SJSA1 (cell line): Measurements from ENCODE around the gene NMT1. TPM values are rescaled to one million over a fixed set of nuclear protein-coding genes. Genes with fewer than 3 reads are reported as not detected.
A peak's percentile ranks its signal among the peaks of the same experiment; 100 is the strongest.

Source experiments
- DNase-seq, 2 experiments: peaks; one replicate each; pipeline ENCODE4 v3.0.0-alpha.2; 2015 to 2020; ENCODE audit warnings: low spot score in 2 of 2, low read depth in 1 of 2
- H3K27ac ChIP-seq: fragments of 250-450 bp; sonication (Bioruptor Pico); 2 replicates; pipeline ENCODE4 v1.5.1; 2020; ENCODE audit warnings: mild to moderate bottlenecking, moderate library complexity
- H3K27me3 ChIP-seq: fragments of 250-450 bp; sonication (Bioruptor Pico); replicated peaks from 2 replicates; pipeline ENCODE4 v1.5.1; 2020; ENCODE audit warnings: mild to moderate bottlenecking, moderate library complexity
- H3K36me3 ChIP-seq: fragments of 250-450 bp; sonication (Bioruptor Pico); 2 replicates; pipeline ENCODE4 v1.5.1; 2020; ENCODE audit warnings: mild to moderate bottlenecking
- H3K4me1 ChIP-seq: fragments of 250-450 bp; sonication (Bioruptor Pico); replicated peaks from 2 replicates; pipeline ENCODE4 v1.6.1; 2021; ENCODE audit warnings: mild to moderate bottlenecking
- H3K4me3 ChIP-seq: fragments of 250-450 bp; sonication (Bioruptor Pico); 2 replicates; pipeline ENCODE4 v1.5.1; 2020; ENCODE audit warnings: mild to moderate bottlenecking
- H3K9me3 ChIP-seq: fragments of 250-450 bp; sonication (Bioruptor Pico); replicated peaks from 2 replicates; pipeline ENCODE4 v1.5.1; 2020; ENCODE audit warnings: mild to moderate bottlenecking
- total RNA-seq: library from RNA; depleted of rRNA; stranded (reverse); fragments of >200 nt; shearing (Covaris generic); gene quantifications from 2 replicates; pipeline ENCODE4 v1.2.3, GENCODE V29; 2014; rRNA removed

NMT1 gene
- total RNA-seq, 1 experiment from 2014 or later = 144 TPM

- DNase-seq = peak; percentile 92 to 94
- Histone ChIP-seq H3K27me3 (no peaks in the 10 kb centered on the region), H3K27ac (peak overlapping the region; percentile 41), H3K36me3 (peaks cover 17% of the 10 kb centered on the region), H3K4me3 (peak overlapping the region; percentile 47), H3K9me3 (no peaks in the 10 kb centered on the region), H3K4me1 (peaks cover 22% of the 10 kb centered on the region)
Measured at GRCh38 chr17:45149037-45149668, 88.0 kb downstream of the NMT1 start.

- Histone ChIP-seq H3K9me3 (no peaks in the 10 kb centered on the region), H3K27ac (peak overlapping the region; percentile 41), H3K4me3 (peak overlapping the region; percentile 47), H3K4me1 (peaks cover 22% of the 10 kb centered on the region), H3K36me3 (peaks cover 17% of the 10 kb centered on the region), H3K27me3 (no peaks in the 10 kb centered on the region)
- DNase-seq = peak; percentile 63 to 71
Measured at GRCh38 chr17:45149669-45150664, 88.8 kb downstream of the NMT1 start.

- peak in 1 of 2 experiments; percentile 51 for DNase-seq
- Histone ChIP-seq H3K4me3 (peak overlapping the region; percentile 47), H3K27ac (no peak overlapping the region), H3K9me3 (no peaks in the 10 kb centered on the region), H3K27me3 (no peaks in the 10 kb centered on the region), H3K36me3 (peaks cover 17% of the 10 kb centered on the region), H3K4me1 (peaks cover 22% of the 10 kb centered on the region)
Measured at GRCh38 chr17:45150911-45151809, 90.0 kb downstream of the NMT1 start.

GRCh38 chr17:45155029-45155428, 93.9 kb downstream of the NMT1 start:
- H3K27me3 ChIP-seq = no peaks in the 10 kb centered on the region
- peaks cover 33% of the 10 kb centered on the region for H3K4me1 ChIP-seq
- no peak overlapping the region for H3K27ac ChIP-seq
- H3K4me3 ChIP-seq = no peak overlapping the region
- no peaks in the 10 kb centered on the region for H3K9me3 ChIP-seq
- peaks cover 19% of the 10 kb centered on the region for H3K36me3 ChIP-seq
- DNase-seq = no peak

GRCh38 chr17:45155483-45155882, 94.4 kb downstream of the NMT1 start:
- peaks cover 34% of the 10 kb centered on the region for H3K4me1 ChIP-seq
- no peak overlapping the region for H3K27ac ChIP-seq
- H3K36me3 ChIP-seq = peaks cover 16% of the 10 kb centered on the region
- no peaks in the 10 kb centered on the region for H3K9me3 ChIP-seq
- DNase-seq = peak in 1 of 2 experiments; percentile 1
- H3K27me3 ChIP-seq = no peaks in the 10 kb centered on the region
- H3K4me3 ChIP-seq = no peak overlapping the region

- H3K27me3 ChIP-seq = no peaks in the 10 kb centered on the region
- peaks cover 24% of the 10 kb centered on the region for H3K36me3 ChIP-seq
- DNase-seq = peak in 1 of 2 experiments; percentile 0
- peaks cover 27% of the 10 kb centered on the region for H3K4me1 ChIP-seq
- no peak overlapping the region for H3K4me3 ChIP-seq
- no peak overlapping the region for H3K27ac ChIP-seq
- H3K9me3 ChIP-seq = no peaks in the 10 kb centered on the region
Measured at GRCh38 chr17:45156242-45156641, 95.1 kb downstream of the NMT1 start.

Other genes with a start within 250 kb of the NMT1 start
- 36.4 and 53.4 TPM in 2 replicates for gene GJC1, start 231.0 kb upstream of the NMT1 start, total RNA-seq
- gene HIGD1B, start 213.4 kb upstream of the NMT1 start, total RNA-seq = not detected in 2 replicates
- gene EFTUD2, start 161.9 kb upstream of the NMT1 start, total RNA-seq = 158 and 179 TPM in 2 replicates
- gene GFAP, start 145.8 kb upstream of the NMT1 start, total RNA-seq = not detected in 2 replicates
- 7.8 and 14.0 TPM in 2 replicates for gene KIF18B, start 113.5 kb upstream of the NMT1 start, total RNA-seq
- 5.2 TPM in 1 of 2 replicates, not detected in the other for gene C1QL1, start 93.0 kb upstream of the NMT1 start, total RNA-seq
- gene DCAKD, start 9.7 kb upstream of the NMT1 start, total RNA-seq = 51.8 and 74.1 TPM in 2 replicates
- 17.5 and 92.5 TPM in 2 replicates for gene PLCD3, start 71.2 kb downstream of the NMT1 start, total RNA-seq
- 0.89 and 1.6 TPM in 2 replicates for gene ACBD4, start 74.4 kb downstream of the NMT1 start, total RNA-seq
- 7.2 and 7.3 TPM in 2 replicates for gene HEXIM1, start 87.2 kb downstream of the NMT1 start, total RNA-seq
- gene HEXIM2, start 100.6 kb downstream of the NMT1 start, total RNA-seq = 8.0 and 10.0 TPM in 2 replicates
- gene FMNL1, start 160.6 kb downstream of the NMT1 start, total RNA-seq = not detected in 2 replicates
- not detected in 2 replicates for gene SPATA32, start 200.8 kb downstream of the NMT1 start, total RNA-seq